ENCODE data around the gene PABPN1L.

- TF ChIP-seq CTCF (conservative IDR thresholded peaks at IDR 0.05) (no peak), ZFX (IDR thresholded peaks at IDR 0.05) (no peak)
These were observed 16.8 kb upstream of the PABPN1L start for GRCh38 chr16:88883117-88883895.

All from C4-2B (cell line).